Activated CD4-positive, alpha-beta T cell treated with anti-CD3 and anti-CD28 coated beads, Interleukin-2, amount 50 U/mL, for 1 hour (primary cell): ENCODE results near the gene FILIP1.
A peak's percentile ranks its signal among the peaks of the same experiment; 100 is the strongest.

Source experiments
- DNase-seq: peaks from one replicate; pipeline ENCODE4 v3.0.0-alpha.2; 2020

Gene FILIP1

GRCh38 chr6:75246386-75246785 is 247.2 kb downstream of the FILIP1 start:
- no peak for DNase-seq

DNA sequence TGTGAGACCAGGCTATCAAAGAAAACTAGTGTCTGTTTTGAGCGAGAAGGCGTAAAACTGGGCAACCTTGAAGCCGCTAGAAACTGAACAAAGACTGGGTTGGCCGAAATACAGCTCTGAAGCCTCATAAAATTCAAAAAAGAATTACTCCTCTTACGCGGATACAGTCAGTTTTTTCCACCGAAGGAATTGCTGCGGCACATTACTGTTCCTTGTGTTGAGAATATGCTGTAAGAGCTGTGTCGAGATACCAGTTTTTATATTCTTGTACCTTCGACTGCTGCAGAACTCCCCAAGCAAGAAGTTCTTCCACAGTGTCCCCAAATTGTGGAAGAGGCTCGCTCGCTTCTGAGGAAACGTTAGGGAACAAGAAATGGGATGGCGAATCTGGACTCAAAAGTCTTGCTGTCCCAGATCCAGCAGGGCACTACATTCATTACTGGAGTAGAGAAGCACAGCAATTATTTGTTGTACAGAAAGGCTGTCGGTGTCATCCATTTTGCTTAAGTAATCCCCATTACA is 249.5 kb downstream of the FILIP1 start:
- no peak for DNase-seq

- peak; percentile 79 for DNase-seq
Measured at GRCh38 chr6:75243333-75244062, 250.1 kb downstream of the FILIP1 start, which contains the start of gene COX7A2. COX7A2 (minus strand) TSS chr6:75243801; CDS start chr6:75243734, 67 bp downstream.
